OCI-LY1 (cell line): ENCODE results near the gene PDE6H.
A peak's percentile ranks its signal among the peaks of the same experiment; 100 is the strongest.

Source experiments
- H2AFZ ChIP-seq: fragments of 200-600 bp; sonication (generic), shearing (Covaris generic); 2 replicates; pipeline ENCODE4 v1.6.0; 2014; ENCODE audit warnings: antibody characterized with exemption, mild to moderate bottlenecking, low read length
- H3F3A ChIP-seq: fragments of 200-600 bp; sonication (generic), shearing (Covaris generic); 2 replicates; pipeline ENCODE4 v1.6.0; 2014; ENCODE audit warnings: mild to moderate bottlenecking, antibody characterized with exemption, low read length, moderate library complexity; ENCODE audit not compliant: insufficient read depth
- H3K27ac ChIP-seq: fragments of 200-600 bp; sonication (generic); 2 replicates; pipeline ENCODE4 v1.5.1; 2014; ENCODE audit warnings: low read length, mixed run types, mild to moderate bottlenecking, low read depth; ENCODE audit not compliant: poor library complexity, severe bottlenecking
- H3K27me3 ChIP-seq: fragments of 200-600 bp; sonication (generic); 2 replicates; pipeline ENCODE4 v1.6.0; 2014; ENCODE audit warnings: antibody characterized with exemption, mild to moderate bottlenecking, low read length, moderate library complexity; ENCODE audit not compliant: insufficient read depth
- H3K36me3 ChIP-seq: fragments of 200-600 bp; sonication (generic); 2 replicates; pipeline ENCODE4 v1.6.1; 2014; ENCODE audit warnings: mild to moderate bottlenecking, antibody characterized with exemption, low read length, moderate library complexity, mixed read lengths; ENCODE audit not compliant: insufficient read depth
- H3K4me1 ChIP-seq: fragments of 200-600 bp; sonication (generic); 2 replicates; pipeline ENCODE4 v1.5.1; 2014; ENCODE audit warnings: mild to moderate bottlenecking, low read length, moderate library complexity; ENCODE audit not compliant: insufficient read depth, severe bottlenecking
- H3K4me2 ChIP-seq: fragments of 200-600 bp; sonication (generic), shearing (Covaris generic); 2 replicates; pipeline ENCODE4 v1.6.1; 2014; ENCODE audit warnings: low read length
- H3K4me3 ChIP-seq: fragments of 200-600 bp; sonication (generic); 2 replicates; pipeline ENCODE4 v1.5.1; 2014; ENCODE audit warnings: low read length, low read depth, mild to moderate bottlenecking, mixed read lengths; ENCODE audit not compliant: poor library complexity, severe bottlenecking
- H3K79me2 ChIP-seq: fragments of 200-600 bp; shearing (Covaris generic); 2 replicates; pipeline ENCODE4 v1.6.1; 2016; ENCODE audit warnings: mixed run types, low read length, mixed read lengths; ENCODE audit not compliant: insufficient read depth
- H3K9ac ChIP-seq: fragments of 200-600 bp; sonication (generic), shearing (Covaris generic); 2 replicates; pipeline ENCODE4 v1.6.1; 2014; ENCODE audit warnings: mild to moderate bottlenecking, low read length, mixed read lengths
- H3K9me2 ChIP-seq: fragments of 200-600 bp; sonication (generic), shearing (Covaris generic); 2 replicates; pipeline ENCODE4 v1.6.1; 2014; ENCODE audit warnings: low read depth, mild to moderate bottlenecking, low read length, mixed read lengths
- H3K9me3 ChIP-seq: fragments of 200-600 bp; shearing (Covaris generic); 2 replicates; pipeline ENCODE4 v1.6.1; 2014; ENCODE audit warnings: low read length, mixed read lengths
- H4K20me1 ChIP-seq: fragments of 200-600 bp; sonication (generic), shearing (Covaris generic); 2 replicates; pipeline ENCODE4 v1.6.0; 2016; ENCODE audit warnings: mild to moderate bottlenecking, low read length; ENCODE audit not compliant: insufficient read depth
- EZH2 ChIP-seq: fragments of 200-600 bp; sonication (generic), shearing (Covaris generic); IDR thresholded peaks from 2 replicates; pipeline ENCODE4 v1.8.0; 2017; ENCODE audit warnings: borderline replicate concordance, mixed run types, mild to moderate bottlenecking, antibody characterized with exemption, low read length, moderate library complexity, mixed read lengths
- TF ChIP-seq, protein P1 (sequence below): fragments of 200-600 bp; sonication (generic), shearing (Covaris generic); IDR thresholded peaks from 2 replicates; pipeline ENCODE4 v1.5.1; 2017; ENCODE audit warnings: mild to moderate bottlenecking, antibody characterized with exemption, low read length, moderate library complexity, mixed read lengths

The PDE6H gene

DNA sequence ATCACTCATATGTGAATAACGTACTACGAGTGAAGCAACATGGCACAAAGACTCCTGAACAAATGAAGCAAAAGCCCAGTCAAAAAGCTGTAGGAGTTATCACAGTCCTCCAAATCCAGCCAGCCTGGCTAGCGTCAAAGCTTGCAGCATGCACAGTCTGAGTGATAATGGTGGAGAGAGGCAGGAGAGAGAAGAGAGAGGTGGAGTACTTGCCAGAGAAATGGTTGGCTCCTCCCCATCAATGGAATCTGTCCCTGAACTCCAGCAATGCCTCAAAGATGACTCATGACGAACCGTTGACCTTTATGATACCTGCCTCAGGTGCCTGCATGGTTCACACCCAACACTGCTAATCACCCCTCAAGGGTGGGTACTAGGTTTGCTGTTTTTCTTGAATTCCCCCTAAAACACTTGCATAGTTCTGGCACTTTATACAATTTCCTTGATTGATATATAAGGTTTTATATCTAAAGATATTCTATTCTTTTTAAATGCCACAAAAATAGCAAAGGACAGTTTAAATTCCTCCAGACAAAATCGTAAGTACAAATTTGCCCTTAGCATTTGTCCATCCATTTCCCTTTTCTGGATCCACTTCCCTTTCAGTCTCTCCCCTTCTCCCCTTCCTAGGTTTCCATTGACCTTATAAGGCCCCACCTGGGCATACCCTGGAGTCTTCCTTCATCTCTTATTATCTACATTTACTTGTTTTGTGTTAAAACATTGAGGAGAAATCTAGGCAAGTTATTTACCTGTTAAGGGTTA, 21.7 kb upstream of the PDE6H start:
- no peaks in the 10 kb centered on the region for H3K9me3 ChIP-seq
- peaks cover 72% of the 10 kb centered on the region for H3K36me3 ChIP-seq
- peak overlapping the region; percentile 95 for H3K27ac ChIP-seq
- H3K9me2 ChIP-seq = no peaks in the 10 kb centered on the region
- H3F3A ChIP-seq = 0 out of 2 replicates have a peak, but pooled peaks cover 3% of the 10 kb centered on the region
- peak overlapping the region; percentile 5; the same call in 1 of the 2 replicates for H3K9ac ChIP-seq
- peaks cover 86% of the 10 kb centered on the region for H3K4me1 ChIP-seq
- peak overlapping the region; percentile 17 for H3K4me3 ChIP-seq
- TF ChIP-seq EZH2 = no peak
- TF ChIP-seq, protein P1, sequence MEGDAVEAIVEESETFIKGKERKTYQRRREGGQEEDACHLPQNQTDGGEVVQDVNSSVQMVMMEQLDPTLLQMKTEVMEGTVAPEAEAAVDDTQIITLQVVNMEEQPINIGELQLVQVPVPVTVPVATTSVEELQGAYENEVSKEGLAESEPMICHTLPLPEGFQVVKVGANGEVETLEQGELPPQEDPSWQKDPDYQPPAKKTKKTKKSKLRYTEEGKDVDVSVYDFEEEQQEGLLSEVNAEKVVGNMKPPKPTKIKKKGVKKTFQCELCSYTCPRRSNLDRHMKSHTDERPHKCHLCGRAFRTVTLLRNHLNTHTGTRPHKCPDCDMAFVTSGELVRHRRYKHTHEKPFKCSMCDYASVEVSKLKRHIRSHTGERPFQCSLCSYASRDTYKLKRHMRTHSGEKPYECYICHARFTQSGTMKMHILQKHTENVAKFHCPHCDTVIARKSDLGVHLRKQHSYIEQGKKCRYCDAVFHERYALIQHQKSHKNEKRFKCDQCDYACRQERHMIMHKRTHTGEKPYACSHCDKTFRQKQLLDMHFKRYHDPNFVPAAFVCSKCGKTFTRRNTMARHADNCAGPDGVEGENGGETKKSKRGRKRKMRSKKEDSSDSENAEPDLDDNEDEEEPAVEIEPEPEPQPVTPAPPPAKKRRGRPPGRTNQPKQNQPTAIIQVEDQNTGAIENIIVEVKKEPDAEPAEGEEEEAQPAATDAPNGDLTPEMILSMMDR = no peak
- H2AFZ ChIP-seq = no peak overlapping the region
- peaks cover 62% of the 10 kb centered on the region for H3K79me2 ChIP-seq
- H4K20me1 ChIP-seq = 0 out of 2 replicates have a peak, but pooled peaks cover 2% of the 10 kb centered on the region
- H3K27me3 ChIP-seq = no peaks in the 10 kb centered on the region
- H3K4me2 ChIP-seq = peak overlapping the region; percentile 64; the same call in 1 of the 2 replicates

DNA sequence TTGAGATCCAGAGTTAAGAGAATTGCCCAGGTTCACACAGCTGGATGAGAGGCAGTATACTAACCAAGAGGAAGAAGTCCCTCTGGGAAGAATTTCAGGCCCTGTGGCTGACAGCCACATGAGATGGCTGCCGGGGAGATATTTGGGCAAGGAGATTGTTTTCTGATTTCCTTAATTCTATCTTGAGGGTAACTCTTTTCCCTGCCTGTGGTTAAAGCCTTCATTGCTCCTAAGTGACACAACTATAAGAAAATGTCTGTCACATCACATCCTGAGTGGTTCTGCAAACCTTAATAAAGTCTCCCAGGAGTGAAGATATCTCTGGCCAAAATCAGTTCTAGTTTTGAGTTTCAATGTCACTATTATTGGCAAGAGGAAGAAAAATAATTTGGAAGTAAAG, 21.0 kb upstream of the PDE6H start:
- peak overlapping the region; percentile 64 for H3K4me2 ChIP-seq
- peak overlapping the region; percentile 5; the same call in 1 of the 2 replicates for H3K9ac ChIP-seq
- peaks cover 7% of the 10 kb centered on the region; the same call in 1 of the 2 replicates for H3F3A ChIP-seq
- no peaks in the 10 kb centered on the region for H3K9me2 ChIP-seq
- TF ChIP-seq, protein P1 = no peak
- no peak for TF ChIP-seq EZH2
- peaks cover 69% of the 10 kb centered on the region for H3K79me2 ChIP-seq
- H3K27ac ChIP-seq = peak overlapping the region; percentile 95
- peak overlapping the region; percentile 17 for H3K4me3 ChIP-seq
- peaks cover 67% of the 10 kb centered on the region for H3K36me3 ChIP-seq
- H4K20me1 ChIP-seq = 0 out of 2 replicates have a peak, but pooled peaks cover 2% of the 10 kb centered on the region
- H3K4me1 ChIP-seq = peaks cover 93% of the 10 kb centered on the region
- H2AFZ ChIP-seq = no peak overlapping the region
- no peaks in the 10 kb centered on the region for H3K9me3 ChIP-seq
- H3K27me3 ChIP-seq = no peaks in the 10 kb centered on the region

DNA sequence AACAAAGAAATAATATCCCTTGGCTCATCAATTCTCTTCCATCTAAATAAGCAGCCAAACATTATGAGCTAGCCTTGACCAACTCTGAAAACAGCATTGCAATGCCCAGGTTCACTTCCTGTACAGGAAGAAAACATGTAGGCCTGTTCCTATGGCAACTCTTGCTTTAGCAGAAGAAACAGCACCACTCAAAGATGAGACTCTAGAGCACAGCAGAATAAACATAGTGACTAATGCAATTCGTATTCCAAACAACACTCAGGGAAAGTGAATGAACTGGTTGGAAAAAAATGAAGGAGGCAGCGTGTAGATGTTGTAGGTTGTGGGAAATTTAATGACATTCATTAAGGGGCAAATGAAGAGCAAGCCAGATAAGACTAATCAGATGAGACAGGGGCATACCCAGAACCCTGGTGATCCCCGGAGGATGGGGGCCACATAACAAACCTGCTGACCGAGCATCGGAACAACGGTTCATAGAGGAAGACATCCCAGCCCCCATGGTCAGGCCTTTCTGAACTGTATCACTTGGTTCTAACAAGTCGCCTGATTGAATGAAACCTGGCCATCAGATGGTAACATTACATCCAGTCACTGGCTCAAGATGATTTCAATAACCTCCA, 20.4 kb upstream of the PDE6H start:
- Histone ChIP-seq H4K20me1 (0 out of 2 replicates have a peak, but pooled peaks cover 2% of the 10 kb centered on the region), H3K27ac (peak overlapping the region; percentile 95), H3K9me2 (no peaks in the 10 kb centered on the region), H3K4me2 (peak overlapping the region; percentile 64), H3K9ac (no peak overlapping the region; the same call in 1 of the 2 replicates), H2AFZ (no peak overlapping the region), H3K4me1 (peaks cover 99% of the 10 kb centered on the region), H3K36me3 (peaks cover 62% of the 10 kb centered on the region), H3K9me3 (no peaks in the 10 kb centered on the region), H3K4me3 (peak overlapping the region; percentile 26), H3K27me3 (no peaks in the 10 kb centered on the region), H3F3A (peaks cover 8% of the 10 kb centered on the region; the same call in 1 of the 2 replicates), H3K79me2 (peaks cover 75% of the 10 kb centered on the region)
- no peak for TF ChIP-seq EZH2
- TF ChIP-seq, protein P1 = no peak
